Activated CD4-positive, CD25-positive, alpha-beta regulatory T cell (primary cell): ENCODE measurements around the gene SLC38A10.

ENCODE experiments used
- DNase-seq, 4 experiments: peaks; one replicate each; lab custom pipeline; 2025; lab: John Stamatoyannopoulos, UW

SLC38A10 gene

DNA sequence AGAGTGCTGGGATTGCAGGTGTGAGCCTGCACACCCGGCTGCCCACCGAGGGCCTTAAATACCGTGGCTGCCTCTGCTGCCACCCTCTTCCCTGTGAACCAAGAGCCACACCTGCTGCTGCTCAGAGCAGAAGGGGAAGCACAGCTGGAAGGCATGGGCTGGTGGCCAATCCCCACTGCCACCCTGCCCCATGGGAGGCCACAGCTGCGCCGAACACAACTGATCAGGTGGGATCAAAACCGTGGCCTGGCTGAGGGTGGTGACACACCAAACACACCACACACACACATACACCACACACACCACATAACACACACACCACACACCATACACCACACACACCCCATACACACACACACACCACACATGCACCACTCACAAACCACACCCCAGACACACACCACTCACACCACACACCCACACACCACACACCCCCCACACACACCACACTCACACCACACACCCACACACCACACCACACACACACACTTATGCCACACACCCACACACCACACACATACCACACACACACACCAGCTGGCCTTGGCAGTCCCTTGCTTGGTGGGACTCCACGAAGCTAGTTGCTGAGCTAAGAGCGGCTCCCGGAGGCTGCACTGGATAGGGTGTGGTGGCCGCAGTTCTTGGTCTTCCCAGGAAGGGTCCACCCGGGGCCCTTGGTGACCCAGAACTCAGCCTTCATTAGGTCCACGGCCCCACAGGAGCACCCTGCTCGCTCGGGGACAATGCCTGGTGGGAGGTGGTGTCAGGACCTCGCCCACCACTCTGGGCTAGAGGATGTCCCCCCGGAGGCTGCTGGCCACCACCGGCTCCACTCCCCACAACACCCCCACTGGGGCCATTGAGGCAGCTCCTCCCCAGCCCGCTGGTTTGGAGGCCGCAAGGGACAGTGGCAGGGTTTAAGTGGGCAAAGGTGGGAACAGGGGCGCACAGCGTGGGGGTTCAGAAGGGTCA is 87.2 kb downstream of the SLC38A10 start:
- no peak for DNase-seq

DNA sequence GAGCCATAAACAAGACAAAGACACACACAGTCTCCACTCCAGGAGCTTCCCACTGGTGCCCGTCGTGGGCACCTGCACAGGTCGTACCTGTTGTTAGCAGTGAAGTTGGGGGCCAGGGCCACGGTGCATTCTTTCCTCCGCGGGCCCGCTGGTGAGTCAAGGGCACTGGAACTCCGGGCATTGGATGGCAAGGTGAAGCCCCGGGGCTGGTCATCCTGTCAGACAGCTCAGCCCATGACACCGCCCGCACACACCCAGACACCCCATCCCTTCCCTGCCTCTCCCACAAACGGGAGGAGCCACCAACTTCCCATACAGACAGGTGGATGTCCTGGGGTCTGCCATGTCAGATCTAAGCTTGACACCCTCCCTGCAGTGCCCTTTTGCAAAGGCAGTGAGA is 88.5 kb downstream of the SLC38A10 start:
- no peak for DNase-seq

DNA sequence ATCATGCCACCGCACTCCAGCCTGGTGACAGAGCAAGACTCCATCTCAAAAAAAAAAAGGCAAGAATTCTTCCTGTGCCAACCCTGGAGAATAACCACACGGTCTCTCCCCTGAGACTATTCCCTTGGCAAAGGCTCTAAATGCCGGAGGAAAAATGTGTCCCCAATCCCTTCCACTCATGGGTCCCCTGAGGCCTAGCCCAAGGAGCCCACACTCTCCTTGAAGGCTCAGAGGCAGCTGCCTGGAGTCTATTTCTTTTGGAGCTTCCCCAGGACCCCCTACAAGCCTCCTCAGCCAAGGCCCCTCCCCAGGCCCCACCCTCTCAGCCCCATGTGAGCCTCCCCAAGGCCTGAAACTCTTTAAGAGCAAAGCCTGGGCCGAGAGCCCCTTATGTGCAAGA is 88.9 kb downstream of the SLC38A10 start:
- no peak for DNase-seq

DNA sequence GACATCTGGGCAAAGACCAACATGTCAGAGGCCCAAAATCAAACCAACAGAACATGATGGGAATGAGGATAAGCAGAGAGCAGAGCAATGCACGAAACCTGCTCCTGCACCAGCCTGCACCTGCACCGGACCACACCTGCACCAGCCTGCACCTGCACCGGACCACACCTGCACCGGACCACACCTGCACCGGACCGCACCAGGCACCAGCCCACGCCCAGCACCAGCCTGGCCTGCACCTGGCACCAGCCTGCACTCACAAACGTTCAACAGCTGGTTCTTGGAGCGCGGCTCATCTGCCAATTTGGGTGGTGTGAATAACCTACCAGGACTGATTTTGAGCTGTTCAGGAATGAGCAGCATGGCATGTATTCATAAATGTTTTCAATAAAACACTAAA is 90.5 kb downstream of the SLC38A10 start:
- no peak for DNase-seq

DNA sequence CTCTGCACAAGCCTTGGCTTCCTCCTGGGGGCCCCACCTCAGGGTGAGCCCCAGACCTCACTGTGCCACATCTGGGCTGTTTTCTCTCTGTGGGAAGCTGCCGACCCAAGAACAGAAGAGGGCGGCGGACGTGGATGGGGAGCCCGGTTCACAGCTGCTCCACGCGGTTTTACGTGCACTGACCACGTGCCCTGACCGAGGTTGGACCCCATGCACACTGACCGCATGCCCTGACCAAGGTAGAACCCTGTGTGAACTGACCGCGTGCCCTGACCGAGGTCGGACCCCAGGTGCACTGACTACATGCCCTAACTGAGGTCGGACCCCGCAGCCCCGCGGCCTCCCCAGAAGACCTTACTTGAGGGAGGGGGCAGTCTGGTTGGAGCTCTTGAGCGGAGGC is 92.0 kb downstream of the SLC38A10 start:
- no peak for DNase-seq

DNA sequence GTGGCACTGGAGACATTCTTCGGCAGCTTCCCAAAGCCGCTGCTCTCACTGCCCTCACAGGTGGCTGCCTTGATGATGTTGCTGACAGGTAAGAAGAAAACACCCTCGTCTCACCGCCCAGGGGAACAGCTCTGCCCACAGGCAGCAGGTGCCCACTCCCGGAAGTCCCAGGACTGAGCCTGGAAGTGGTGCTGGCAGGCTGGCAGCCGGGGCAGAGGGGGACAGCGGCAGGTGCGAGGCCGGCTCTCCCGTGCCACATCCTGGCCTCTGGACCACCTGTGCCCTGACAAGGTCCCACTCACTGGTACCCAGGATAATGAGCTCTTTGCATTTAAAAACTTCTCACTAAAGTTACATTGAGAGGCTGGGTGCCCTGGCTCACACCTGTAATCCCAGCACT is 92.8 kb downstream of the SLC38A10 start:
- no peak for DNase-seq

DNA sequence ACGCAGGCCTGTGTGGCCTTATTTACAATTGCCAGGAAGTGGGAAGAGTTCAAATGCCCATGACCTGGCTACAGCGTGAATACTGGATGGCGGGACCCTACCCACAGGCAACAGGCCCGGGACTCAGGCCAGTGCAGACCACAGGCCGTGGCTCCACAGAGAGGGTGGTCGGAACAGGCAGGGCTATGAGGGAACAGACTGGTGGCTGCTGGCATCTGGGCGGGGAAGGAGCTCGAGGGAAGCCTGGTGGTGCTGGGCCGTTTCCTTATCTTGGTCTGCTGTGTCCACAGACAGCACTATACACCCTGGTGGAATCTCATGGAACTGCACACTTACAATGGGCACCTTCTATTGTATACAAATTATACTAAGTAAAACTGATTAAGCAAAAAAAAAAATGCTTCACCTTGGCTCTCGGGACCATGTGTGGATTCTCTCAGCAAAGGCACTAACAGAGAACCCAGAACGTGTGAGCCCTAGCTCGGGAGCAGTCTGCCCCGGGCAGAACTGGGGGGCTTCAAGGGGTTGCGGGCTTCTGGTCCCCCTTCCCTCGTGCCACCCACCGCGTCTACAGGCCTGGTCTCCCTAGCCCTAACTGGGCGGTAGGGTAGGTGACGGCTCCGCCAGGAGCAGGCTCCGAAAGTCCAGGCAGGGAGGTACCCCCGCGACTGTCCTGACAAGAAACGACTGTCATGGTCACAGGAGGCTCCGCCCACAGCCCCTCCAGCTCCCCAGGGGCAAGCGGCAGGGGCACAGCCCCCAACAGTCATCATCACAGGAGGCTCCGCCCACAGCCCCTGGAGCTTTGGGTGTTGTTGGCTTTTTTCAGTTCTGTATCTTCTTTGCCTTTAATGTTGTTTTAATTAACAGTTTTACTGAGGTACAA is 94.2 kb downstream of the SLC38A10 start:
- no peak for DNase-seq

DNA sequence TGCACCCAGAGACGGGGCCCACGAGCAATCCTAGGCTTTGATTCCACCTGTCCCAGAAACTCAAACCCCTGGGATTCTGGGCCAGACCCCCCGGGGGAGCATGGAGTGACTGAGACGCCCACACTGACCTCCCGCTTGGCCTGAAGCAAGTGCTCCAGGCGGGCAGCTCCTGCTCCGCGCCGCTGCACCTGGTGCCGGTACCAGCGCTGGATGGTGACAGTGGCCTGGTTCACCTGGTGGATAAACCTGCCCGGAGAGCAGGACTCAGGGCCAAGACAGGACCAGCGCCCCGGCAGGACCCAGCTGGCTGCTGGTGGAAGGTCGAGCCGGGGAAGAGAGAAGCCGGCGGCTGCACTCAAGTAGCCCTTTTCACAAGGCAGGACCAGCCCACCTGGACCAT is 94.9 kb downstream of the SLC38A10 start:
- no peak for DNase-seq

DNA sequence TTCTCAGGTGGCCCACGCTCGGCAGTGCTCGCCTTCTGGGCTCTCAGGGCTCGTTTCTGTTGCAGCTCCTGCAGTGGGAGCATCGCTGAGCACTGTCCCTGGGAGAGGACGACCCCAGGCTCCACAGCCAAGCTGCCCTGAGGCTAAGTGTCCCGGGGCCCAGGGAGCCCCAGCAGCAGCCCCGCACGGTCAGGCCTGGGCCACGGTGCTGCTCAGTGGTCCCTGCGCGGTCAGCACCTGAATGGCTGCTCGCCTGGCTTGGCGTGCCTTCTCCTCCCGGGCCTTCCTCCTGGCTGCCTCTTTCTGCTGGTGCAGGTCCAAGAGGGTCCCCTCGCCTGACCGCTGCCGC is 95.7 kb downstream of the SLC38A10 start:
- no peak for DNase-seq

DNA sequence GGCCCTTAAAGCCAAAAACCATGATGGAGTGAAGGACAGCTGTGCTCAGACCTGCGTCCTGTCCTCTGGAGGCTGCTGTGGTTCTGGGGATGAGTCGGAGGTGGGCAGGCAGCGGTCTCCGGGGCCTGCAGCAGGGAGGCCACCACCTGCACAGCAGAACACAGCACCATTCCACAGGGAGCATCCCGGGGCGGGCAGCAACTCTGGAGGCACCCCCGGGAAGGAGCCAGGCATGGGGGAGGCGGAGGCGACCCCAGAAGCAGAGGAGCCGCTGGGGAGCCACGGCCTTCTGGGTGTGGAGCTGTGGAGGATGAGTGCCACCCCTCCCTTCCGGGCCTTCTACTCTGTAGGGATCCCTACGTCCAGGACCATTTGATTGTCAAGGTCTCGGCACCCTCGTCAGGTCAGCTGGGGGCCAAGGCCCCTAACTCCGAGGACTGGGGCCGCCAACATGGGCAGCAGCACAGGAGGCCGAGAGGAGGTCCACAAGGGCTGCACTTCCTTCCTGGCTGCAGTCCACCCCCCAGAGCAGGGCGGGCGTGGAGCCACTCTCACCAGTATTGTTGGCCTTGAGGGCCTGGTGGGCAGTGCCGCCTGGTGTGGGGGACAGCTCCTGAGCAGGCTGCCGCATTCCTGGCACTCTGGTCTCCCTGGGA is 96.2 kb downstream of the SLC38A10 start:
- no peak for DNase-seq

DNA sequence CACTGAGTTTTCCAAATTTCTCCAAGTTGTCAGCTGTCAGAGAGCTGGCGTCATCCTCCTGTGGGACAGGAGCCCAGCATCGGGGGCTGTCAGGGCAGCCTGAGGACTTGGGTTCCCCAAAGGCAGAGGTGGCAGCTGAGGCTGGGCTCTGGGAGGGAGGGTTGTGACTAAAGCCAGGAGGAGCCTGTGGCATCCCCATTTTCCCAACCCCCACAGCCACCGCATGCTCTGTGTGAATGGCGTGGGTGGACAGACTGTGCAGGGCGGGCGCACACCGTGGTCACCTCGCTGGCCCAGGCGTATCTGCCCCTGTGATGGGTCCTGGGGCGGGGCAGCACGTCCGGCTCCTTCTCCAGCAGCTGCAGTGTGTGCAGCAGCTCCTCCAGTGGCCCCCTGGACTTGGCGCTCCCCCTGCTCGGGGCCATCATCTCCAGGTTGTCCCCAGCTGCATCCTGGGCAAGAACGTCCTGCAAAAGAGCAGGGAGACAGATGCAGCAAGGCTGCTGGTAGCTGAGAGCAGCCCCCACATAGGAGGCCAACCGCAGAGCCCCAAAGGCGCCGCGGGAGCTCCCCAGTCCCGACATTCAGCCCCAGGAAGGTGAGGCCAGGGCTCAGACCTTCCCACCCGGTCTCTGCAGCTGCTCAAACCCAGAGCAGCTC is 97.1 kb downstream of the SLC38A10 start:
- DNase-seq = no peak

DNA sequence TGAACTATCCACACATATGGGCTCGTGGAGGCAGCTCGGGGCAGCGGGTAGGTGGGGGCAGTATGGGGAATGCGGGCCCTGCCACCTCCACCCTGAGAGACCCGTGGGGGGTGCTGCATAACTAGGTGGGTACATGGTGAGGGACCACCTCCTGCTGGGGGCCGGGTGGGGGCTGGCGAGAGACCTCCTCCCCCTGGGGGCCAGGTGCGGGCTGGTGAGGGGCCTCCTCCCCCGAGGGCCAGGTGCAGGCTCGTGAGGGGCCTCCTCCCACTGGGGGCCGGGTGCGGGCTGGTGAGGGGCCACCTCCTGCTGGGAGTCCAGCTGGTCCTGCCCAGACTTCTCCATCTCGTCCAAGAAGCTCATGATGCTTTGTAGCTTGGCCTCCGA is 97.7 kb downstream of the SLC38A10 start:
- no peak for DNase-seq

DNA sequence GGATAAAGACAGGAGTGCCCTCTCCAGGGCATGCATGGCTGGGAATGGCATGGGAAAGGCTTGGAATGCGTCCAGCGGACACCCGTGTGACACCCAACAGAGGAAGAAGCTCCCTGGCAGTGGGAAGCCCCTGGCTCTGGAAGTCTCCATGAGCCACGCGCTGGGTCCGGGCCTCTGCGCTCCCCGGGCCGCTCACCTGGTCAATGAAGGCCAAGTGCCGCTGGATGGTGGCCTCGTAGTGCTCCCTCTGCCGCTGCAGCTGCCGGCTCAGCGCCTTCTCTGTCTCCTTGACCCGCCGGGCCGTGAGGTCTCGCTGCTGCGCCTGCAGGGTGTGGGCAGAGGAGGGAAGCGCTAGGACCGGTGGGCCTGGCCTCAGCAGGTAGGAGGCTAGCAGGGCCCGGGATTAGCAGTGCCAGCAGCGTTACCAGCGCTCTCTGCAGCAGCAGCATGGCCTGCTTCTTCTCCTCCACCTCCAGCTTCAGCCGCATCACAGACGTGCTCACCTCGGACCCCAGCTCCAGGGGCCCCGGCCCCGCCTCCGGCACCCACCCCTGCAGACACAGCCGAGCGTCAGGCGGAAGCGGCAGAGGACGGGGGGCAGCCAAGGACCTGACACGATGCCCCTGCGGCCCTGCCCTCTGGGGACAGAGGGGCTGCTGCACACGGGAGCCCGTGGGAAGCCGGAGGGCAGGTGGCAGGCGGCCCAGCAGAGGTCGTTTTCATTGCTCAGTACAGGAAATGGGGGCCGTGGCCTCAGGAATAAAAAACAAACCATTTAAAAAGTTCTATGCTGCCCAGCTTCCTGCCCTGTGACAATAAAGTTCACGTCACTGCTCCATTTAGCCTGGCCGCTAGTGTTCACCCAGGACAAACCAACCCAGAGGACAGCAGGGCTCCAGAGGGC is 98.3 kb downstream of the SLC38A10 start:
- no peak for DNase-seq

DNA sequence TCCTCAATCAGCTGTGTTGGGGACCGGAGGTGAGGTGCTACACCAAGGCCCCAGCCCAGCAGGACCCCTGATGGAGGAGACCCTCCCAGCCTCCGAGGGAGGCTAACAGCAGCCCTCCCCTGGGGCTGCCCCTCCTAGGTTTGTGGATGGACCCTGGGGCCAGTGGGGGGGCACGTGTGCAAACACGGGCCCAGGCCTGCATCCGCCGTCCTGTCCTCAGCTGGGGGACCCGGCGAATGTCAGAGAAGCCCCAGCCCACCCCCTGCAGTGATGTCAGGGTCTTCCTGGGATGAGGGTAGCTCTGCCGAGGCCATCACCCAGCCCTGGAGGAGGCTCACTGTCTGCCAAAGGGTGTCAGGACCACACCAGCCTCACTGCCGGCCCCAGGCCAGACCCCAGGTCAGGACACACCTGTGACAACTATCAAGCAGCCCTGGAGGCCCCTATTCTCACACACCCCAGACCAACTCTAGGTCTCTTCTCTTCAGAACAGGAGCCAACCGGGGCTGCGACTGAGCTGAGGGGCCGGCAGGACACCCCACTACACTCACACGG is 99.1 kb downstream of the SLC38A10 start:
- no peak for DNase-seq
